ENCODE measurements around the gene TDRD5. TPM values are rescaled to one million over a fixed set of nuclear protein-coding genes. Genes with fewer than 3 reads are reported as not detected.

The TDRD5 gene, protein sequence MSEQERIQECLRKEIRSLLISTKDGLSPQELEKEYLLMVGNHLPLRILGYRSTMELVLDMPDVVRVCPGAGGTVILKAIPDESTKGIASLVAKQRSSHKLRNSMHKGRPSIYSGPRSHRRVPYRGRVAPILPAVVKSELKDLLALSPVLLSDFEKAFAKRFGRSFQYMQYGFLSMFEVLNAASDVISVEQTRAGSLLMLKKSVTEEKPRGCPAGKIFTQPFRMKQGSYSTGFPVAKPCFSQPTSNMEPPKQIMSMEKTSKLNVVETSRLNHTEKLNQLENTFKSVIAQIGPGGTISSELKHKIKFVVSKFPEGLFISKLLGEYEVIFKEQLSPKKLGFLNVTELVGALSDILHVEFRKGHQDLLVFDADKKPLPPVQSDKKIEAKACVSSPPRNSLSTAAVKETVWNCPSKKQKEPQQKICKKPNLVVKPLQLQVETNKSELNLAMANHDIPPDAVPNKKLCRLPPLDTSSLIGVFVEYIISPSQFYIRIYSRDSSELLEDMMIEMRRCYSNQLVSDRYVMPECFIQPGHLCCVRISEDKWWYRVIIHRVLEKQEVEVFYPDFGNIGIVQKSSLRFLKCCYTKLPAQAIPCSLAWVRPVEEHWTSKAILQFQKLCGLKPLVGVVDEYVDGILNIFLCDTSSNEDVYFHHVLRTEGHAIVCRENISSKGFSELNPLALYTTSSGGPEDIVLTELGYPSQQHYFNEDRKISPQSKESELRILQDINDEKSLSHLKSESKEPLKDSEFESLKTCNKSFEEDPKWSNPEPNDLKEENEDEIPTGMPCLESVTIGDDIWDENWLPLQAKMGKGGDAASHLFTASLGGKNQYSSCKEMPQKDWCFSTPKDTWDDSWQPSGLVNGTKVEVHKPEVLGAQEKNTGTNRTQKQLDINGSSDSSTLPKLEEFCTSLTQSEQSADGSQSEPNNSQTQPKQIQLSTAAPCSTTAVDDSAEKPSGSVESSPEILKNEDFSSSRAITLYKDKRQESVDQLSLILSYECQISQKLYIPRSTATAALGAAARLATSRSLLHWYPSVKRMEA
- total RNA-seq = under 1 TPM; 0.34 to 0.78 (median 0.61) TPM

DNA sequence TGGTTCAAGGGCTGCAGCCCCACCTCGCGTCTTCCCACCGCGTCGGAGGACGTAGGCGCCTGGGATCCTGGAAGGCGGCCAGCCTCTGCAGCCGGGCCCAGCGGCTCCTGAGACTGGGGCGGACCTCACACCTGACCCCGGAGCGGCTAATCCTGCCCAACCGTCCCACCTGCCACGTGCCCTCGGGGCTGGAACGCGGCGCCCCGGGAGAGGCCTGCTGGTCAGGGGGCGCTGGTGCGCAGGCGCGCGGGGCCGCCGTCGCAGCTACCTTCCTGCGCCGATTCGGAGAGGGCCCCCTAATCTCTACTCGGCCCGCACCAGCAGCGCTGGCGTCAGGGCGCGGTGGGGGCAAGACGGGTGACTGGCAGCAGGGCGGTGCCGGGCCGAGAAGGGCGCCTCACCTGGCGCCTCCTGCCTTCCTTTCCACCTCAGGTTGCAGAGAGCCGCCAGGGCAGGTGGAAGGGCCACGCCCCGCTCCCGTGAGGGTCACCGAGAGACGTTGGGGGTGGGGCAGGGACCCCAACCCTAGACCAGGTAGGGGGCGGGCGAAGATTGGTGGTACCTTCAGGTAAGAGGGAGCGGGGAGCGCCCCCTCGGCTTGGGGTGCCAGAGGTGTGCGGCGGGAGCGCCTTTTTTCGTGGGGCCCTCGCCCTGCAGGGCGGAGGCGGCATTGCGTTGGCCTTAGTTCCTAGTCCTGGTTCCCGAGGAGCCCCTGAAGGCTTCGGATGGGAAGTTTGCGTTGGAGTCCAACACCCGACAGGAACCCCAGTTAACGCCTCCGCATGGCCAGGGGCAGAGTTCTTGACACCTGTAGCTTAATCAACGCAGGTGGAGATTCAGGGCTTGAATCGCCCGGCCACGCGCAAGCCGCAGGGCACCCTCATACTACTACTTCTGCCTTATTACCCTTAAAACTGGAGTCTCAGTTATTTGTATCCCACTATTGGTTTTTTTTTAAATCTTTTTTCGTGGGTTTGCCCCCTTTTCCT, at the start of gene TDRD5:
TSS of gene TDRD5 (plus strand) at position 241 of the 989 bp plus-strand sequence. CDS start 784 bp downstream, outside the sequence.
- intact Hi-C loops (cut with DNase I; ENCODE audit: low total_unique reads) = no loop called here
- DNase-seq (ENCODE audit: low spot score in 2 of 2) = no peak
- H3K4me3 ChIP-seq (ENCODE audit: low read depth, poor library complexity, severe bottlenecking) = no peak within 1 kb of the TSS
- no peak for TF ChIP-seq CTCF (IDR thresholded peaks at IDR 0.05)
- TF ChIP-seq POLR2A (IDR thresholded peaks at IDR 0.05) = no peak
- 16 to 19% methylated on average over 47 to 60 of the region's 75 CpGs for WGBS, 2 donors

GRCh38 chr1:179545321-179545720, 46.3 kb upstream of the TDRD5 start:
- TF ChIP-seq POLR2A (IDR thresholded peaks at IDR 0.05) = no peak
- TF ChIP-seq CTCF (IDR thresholded peaks at IDR 0.05) = no peak
- 49 to 55% methylated on average over 3 of the region's 3 CpGs for WGBS, 2 donors
- intact Hi-C loops (cut with DNase I; ENCODE audit: low total_unique reads) = no loop called here
- no peak overlapping the region for H3K4me3 ChIP-seq (ENCODE audit: low read depth, poor library complexity, severe bottlenecking)
- DNase-seq (ENCODE audit: low spot score in 2 of 2) = no peak

DNA sequence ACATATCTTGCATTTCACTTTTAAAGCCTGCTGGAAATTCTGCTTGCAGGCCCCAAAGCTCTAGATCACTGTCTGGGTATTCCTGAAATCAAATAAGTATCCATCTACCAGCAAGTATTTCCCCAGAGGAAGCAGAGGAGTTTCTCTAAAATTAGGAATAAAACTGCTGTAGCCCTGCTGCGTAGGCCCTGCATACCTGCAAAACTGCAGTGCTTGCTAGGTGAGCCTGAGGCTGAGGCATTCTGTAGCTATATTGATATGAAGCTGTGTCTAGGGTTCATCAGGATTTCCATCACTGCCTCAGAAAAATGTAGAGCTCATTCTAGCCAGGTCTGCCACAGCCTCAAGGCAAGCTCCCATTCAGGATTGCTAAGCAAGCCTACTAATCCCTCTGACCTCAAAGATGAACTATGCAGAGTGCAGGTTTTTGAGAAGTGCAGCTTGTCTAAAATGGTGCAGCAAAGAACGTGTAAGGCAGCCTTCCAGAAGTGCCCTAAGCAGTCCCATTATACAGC, 44.6 kb upstream of the TDRD5 start:
- 66% methylated on average over 2 of the region's 2 CpGs for WGBS, 2 donors
- no peak for TF ChIP-seq CTCF (IDR thresholded peaks at IDR 0.05)
- TF ChIP-seq POLR2A (IDR thresholded peaks at IDR 0.05) = no peak
- no peak overlapping the region for H3K4me3 ChIP-seq (ENCODE audit: low read depth, poor library complexity, severe bottlenecking)
- no peak for DNase-seq (ENCODE audit: low spot score in 2 of 2)
- intact Hi-C loops (cut with DNase I; ENCODE audit: low total_unique reads) = no loop called here

DNA sequence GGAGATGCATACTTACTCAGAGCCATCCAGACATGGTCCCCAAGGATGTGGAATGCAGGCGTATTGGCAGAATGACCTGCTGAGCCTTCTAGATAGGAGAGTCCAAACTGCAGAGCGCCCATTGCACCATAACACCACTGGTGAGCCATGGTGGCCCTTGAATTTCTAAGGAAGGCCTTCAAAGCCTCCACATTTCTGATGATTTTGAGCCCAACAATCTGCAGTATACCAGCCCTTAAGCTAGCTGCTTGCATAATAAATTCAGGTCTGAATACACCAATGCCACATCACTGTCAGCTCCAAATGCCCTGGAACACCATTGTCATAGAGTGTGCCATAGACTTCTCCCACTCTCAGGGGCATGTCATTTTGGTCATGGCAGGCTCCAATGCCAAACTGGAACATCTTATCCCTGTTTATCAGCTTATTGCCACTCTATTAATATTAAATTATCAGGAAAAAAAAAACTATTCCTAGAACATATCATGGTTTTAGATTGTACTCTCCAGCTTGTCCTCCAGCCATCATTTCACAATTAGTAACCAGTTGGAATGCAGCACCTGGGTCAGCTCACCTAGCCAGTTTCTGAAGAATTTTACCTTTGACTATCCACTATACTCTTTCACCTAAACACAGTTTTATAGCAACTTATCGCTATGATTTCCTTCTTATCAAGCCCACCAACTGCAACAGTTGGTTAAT, 42.8 kb upstream of the TDRD5 start:
- TF ChIP-seq CTCF (IDR thresholded peaks at IDR 0.05) (no peak), POLR2A (IDR thresholded peaks at IDR 0.05) (no peak)
- 93 to 95% methylated on average over 3 of the region's 3 CpGs for WGBS, 2 donors
- no peak for DNase-seq (ENCODE audit: low spot score in 2 of 2)
- H3K4me3 ChIP-seq (ENCODE audit: low read depth, poor library complexity, severe bottlenecking) = no peak overlapping the region
- intact Hi-C loops (cut with DNase I; ENCODE audit: low total_unique reads) = no loop called here
